SK-N-SH (cell line): ENCODE measurements around the gene PGRMC2. TPM values are rescaled to one million over a fixed set of nuclear protein-coding genes. Genes with fewer than 3 reads are reported as not detected.

Experiments
- CTCF ChIA-PET: fragments of 300-600, 350-600 bp; formaldehyde crosslinking; extraction: SDS; loops from one replicate; lab custom pipeline; 2021; lab: Yijun Ruan, JAX
- POLR2A ChIA-PET: fragments of 350-600 bp; sonication (Branson Sonifier 250); formaldehyde crosslinking; extraction: SDS; loops from one replicate; lab custom pipeline; 2020; ENCODE audit warnings: antibody characterized with exemption, inconsistent platforms; lab: Yijun Ruan, JAX
- DNase-seq: peaks from one replicate; pipeline ENCODE4 v3.0.0; 2012
- H2AFZ ChIP-seq: fragments of 200-600 bp; sonication (generic); 2 replicates; pipeline ENCODE4 v1.8.1; 2016; ENCODE audit warnings: antibody characterized with exemption, mild to moderate bottlenecking, low read depth
- H3F3A ChIP-seq: fragments of 200-600 bp; sonication (generic); replicated peaks from 2 replicates; pipeline ENCODE3; 2016; ENCODE audit warnings: antibody characterized with exemption, mild to moderate bottlenecking; ENCODE audit not compliant: insufficient read depth
- H3K27ac ChIP-seq, 2 experiments: fragments of 200-500 bp in 1 of 2; fragments of 200-600 bp in 1 of 2; sonication (Bioruptor generic) in 1 of 2; sonication (generic), shearing (Covaris generic) in 1 of 2; 2 replicates each; pipeline versions ENCODE4 v1.5.1 to v1.6.1; 2014 to 2016; ENCODE audit warnings: low read depth in 2 of 2, inconsistent platforms in 1 of 2, low read length in 1 of 2, mild to moderate bottlenecking in 1 of 2, mixed read lengths in 1 of 2
- H3K27me3 ChIP-seq: fragments of 200-600 bp; sonication (generic), shearing (Covaris generic); 2 replicates; pipeline ENCODE4 v1.6.1; 2016; ENCODE audit warnings: mixed run types; ENCODE audit not compliant: insufficient read depth
- H3K36me3 ChIP-seq, 2 experiments: fragments of 200-500 bp in 1 of 2; fragments of 200-600 bp in 1 of 2; sonication (Bioruptor generic) in 1 of 2; sonication (generic) in 1 of 2; replicated peaks in 1 of 2; 2 replicates each; pipeline versions ENCODE3 to v1.5.1; 2014 to 2016; ENCODE audit warnings: low read length in 1 of 2, mild to moderate bottlenecking in 1 of 2; ENCODE audit not compliant: insufficient read depth in 2 of 2, control insufficient read depth in 1 of 2
- H3K4me1 ChIP-seq, 2 experiments: fragments of 200-500 bp in 1 of 2; fragments of 200-600 bp in 1 of 2; sonication (Bioruptor generic) in 1 of 2; sonication (generic), shearing (Covaris generic) in 1 of 2; 2 replicates each; pipeline versions ENCODE4 v1.5.1 to v1.6.1; 2014 to 2016; ENCODE audit warnings: low read depth in 1 of 2, low read length in 1 of 2, mixed run types in 1 of 2; ENCODE audit not compliant: insufficient read depth in 2 of 2, control insufficient read depth in 1 of 2
- H3K4me2 ChIP-seq: fragments of 200-600 bp; sonication (generic), shearing (Covaris generic); 2 replicates; pipeline ENCODE4 v1.6.1; 2017; ENCODE audit warnings: mixed run types
- H3K4me3 ChIP-seq, 2 experiments: fragments of 200-500 bp in 1 of 2; fragments of 200-600 bp in 1 of 2; sonication (Bioruptor generic) in 1 of 2; sonication (generic), shearing (Covaris generic) in 1 of 2; 2 replicates each; pipeline versions ENCODE4 v1.5.1 to v1.8.1; 2014 to 2016; ENCODE audit warnings: low read depth in 2 of 2, inconsistent platforms in 1 of 2, low read length in 1 of 2, mild to moderate bottlenecking in 1 of 2, mixed read lengths in 1 of 2, moderate library complexity in 1 of 2
- H3K79me2 ChIP-seq: fragments of 200-600 bp; sonication (generic); 2 replicates; pipeline ENCODE4 v1.8.1; 2017; ENCODE audit warnings: mild to moderate bottlenecking; ENCODE audit not compliant: insufficient read depth
- H3K9ac ChIP-seq: fragments of 200-600 bp; sonication (generic); 2 replicates; pipeline ENCODE4 v1.6.1; 2017; ENCODE audit warnings: mixed run types
- H3K9me2 ChIP-seq: fragments of 200-600 bp; sonication (generic); 2 replicates; pipeline ENCODE4 v1.6.1; 2017; ENCODE audit warnings: mixed run types
- H3K9me3 ChIP-seq: fragments of 200-600 bp; sonication (generic); 2 replicates; pipeline ENCODE4 v1.6.1; 2017; ENCODE audit warnings: mixed run types, mild to moderate bottlenecking, moderate library complexity
- H4K20me1 ChIP-seq: fragments of 200-600 bp; sonication (generic); 2 replicates; pipeline ENCODE4 v1.6.1; 2017; ENCODE audit warnings: mild to moderate bottlenecking, mixed run types; ENCODE audit not compliant: insufficient read depth
- CHD2 ChIP-seq: fragments of 150-350 bp; IDR thresholded peaks from 2 replicates; pipeline ENCODE4 v1.6.1; 2018; ENCODE audit warnings: low read length; ENCODE audit not compliant: partially characterized antibody
- ELF1 ChIP-seq: IDR thresholded peaks from 2 replicates; pipeline ENCODE4 v1.4.0; 2012
- FOXM1 ChIP-seq: IDR thresholded peaks from 2 replicates; pipeline ENCODE4 v1.4.0; 2012; ENCODE audit warnings: low read depth, mild to moderate bottlenecking
- GABPA ChIP-seq: IDR thresholded peaks from 2 replicates; pipeline ENCODE4 v1.4.0; 2012; ENCODE audit warnings: low read depth, mild to moderate bottlenecking
- GATA2 ChIP-seq: sonication (generic); formaldehyde crosslinking; IDR thresholded peaks from 2 replicates; pipeline ENCODE4 v1.5.0; 2020; ENCODE audit warnings: mild to moderate bottlenecking, missing genetic modification reagents
- IRF3 ChIP-seq: fragments of 150-350 bp; IDR thresholded peaks from 2 replicates; pipeline ENCODE4 v1.6.1; 2016; ENCODE audit warnings: mild to moderate bottlenecking, low read depth, low read length
- MXI1 ChIP-seq: IDR thresholded peaks from 2 replicates; pipeline ENCODE4 v1.6.1; 2012; ENCODE audit warnings: mild to moderate bottlenecking, low read depth, low read length, improper control_type of control experiment
- NRF1 ChIP-seq: IDR thresholded peaks from 2 replicates; pipeline ENCODE4 v1.6.1; 2012; ENCODE audit warnings: low read depth, mild to moderate bottlenecking, low read length
- REST ChIP-seq: IDR thresholded peaks from 2 replicates; pipeline ENCODE4 v1.6.1; 2012; ENCODE audit warnings: mild to moderate bottlenecking, low read depth, low read length, moderate library complexity
- SMC3 ChIP-seq: IDR thresholded peaks from 2 replicates; pipeline ENCODE4 v1.6.1; 2012; ENCODE audit warnings: low read depth, low read length, improper control_type of control experiment
- TAF1 ChIP-seq: IDR thresholded peaks from 2 replicates; pipeline ENCODE4 v1.6.1; 2012; ENCODE audit warnings: low read depth, mild to moderate bottlenecking, low read length, moderate library complexity, borderline replicate concordance
- TCF12 ChIP-seq: IDR thresholded peaks from 2 replicates; pipeline ENCODE4 v1.4.0; 2012
- TEAD4 ChIP-seq: IDR thresholded peaks from 2 replicates; pipeline ENCODE4 v1.4.0; 2012; ENCODE audit warnings: mild to moderate bottlenecking, borderline replicate concordance; ENCODE audit not compliant: insufficient read depth
- USF2 ChIP-seq: fragments of 150-350 bp; IDR thresholded peaks from 2 replicates; pipeline ENCODE4 v1.6.1; 2017; ENCODE audit warnings: antibody characterized with exemption, low read length, low read depth, borderline replicate concordance
- WGBS: methylation state at CpG from one replicate; pipeline ENCODE4 v1.1.6; 2017; ENCODE audit warnings: low lambda C conversion rate; 5-methylcytosine and 5-hydroxymethylcytosine counted together
- polyA plus RNA-seq, 3 experiments: library from polyadenylated mRNA; depleted of rRNA; stranded (reverse); fragments of >200 nt; gene quantifications; 2 replicates each; pipeline ENCODE4 v1.2.3, GENCODE V29; 2012
- TF ChIP-seq, protein P1 (sequence below): fragments of 200-600 bp; sonication (generic); IDR thresholded peaks from 2 replicates; pipeline ENCODE4 v1.6.1; 2017; ENCODE audit warnings: antibody characterized with exemption, mild to moderate bottlenecking, moderate library complexity
- TF ChIP-seq, protein P2 (sequence below): IDR thresholded peaks from 2 replicates; pipeline ENCODE4 v1.4.0; 2012; ENCODE audit warnings: low read depth, borderline replicate concordance
- TF ChIP-seq, protein P3 (sequence below): IDR thresholded peaks from 2 replicates; pipeline ENCODE4; 2012
- TF ChIP-seq, protein P4 (sequence below): IDR thresholded peaks from 2 replicates; pipeline ENCODE4 v1.4.0; 2012; ENCODE audit warnings: low read depth

PGRMC2 gene
- polyA plus RNA-seq, 1 of the 3 experiments (the other 2 are of a cell fraction): 18.2 TPM

DNA sequence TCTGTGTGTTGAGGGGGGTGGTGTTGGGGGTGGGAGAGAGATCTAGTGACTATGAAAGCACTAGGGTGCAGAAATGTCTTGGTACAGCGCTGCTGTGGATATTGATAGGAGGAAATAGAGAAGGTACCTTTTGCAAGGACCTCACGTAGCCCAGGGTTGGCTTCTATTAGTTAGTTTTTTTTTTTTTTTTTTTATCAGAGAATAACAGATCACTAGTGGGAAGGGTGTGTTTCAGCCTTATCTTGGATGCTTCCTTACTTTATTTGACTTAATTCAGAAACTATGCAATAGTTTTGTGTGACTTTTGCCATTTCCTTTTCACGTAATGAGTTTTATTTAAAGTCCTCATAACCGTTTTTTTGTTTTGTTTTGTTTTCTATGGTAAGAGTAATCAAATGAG, 16.4 kb upstream of the PGRMC2 start:
- Histone ChIP-seq H3K9ac (no peak overlapping the region), H3K4me2 (no peak overlapping the region), H3K79me2 (no peaks in the 10 kb centered on the region), H3K9me2 (no peaks in the 10 kb centered on the region), H3F3A (no peaks in the 10 kb centered on the region), H3K36me3 (peaks cover 0 to 4% of the 10 kb centered on the region in 2 experiments), H3K9me3 (no peaks in the 10 kb centered on the region), H3K4me3 (no peak overlapping the region)
- 96% methylated on average over 4 of the region's 4 CpGs for WGBS
- CTCF ChIA-PET: interaction anchor here (1.0 to 1.2 kb wide), 2 partner anchors 12 to 14 kb away, joined by 3 read pairs; no protein-coding TSS in a partner anchor
- DNase-seq: no peak
- TF ChIP-seq MXI1: no peak
- no peak for TF ChIP-seq CHD2
- TF ChIP-seq, protein P1, sequence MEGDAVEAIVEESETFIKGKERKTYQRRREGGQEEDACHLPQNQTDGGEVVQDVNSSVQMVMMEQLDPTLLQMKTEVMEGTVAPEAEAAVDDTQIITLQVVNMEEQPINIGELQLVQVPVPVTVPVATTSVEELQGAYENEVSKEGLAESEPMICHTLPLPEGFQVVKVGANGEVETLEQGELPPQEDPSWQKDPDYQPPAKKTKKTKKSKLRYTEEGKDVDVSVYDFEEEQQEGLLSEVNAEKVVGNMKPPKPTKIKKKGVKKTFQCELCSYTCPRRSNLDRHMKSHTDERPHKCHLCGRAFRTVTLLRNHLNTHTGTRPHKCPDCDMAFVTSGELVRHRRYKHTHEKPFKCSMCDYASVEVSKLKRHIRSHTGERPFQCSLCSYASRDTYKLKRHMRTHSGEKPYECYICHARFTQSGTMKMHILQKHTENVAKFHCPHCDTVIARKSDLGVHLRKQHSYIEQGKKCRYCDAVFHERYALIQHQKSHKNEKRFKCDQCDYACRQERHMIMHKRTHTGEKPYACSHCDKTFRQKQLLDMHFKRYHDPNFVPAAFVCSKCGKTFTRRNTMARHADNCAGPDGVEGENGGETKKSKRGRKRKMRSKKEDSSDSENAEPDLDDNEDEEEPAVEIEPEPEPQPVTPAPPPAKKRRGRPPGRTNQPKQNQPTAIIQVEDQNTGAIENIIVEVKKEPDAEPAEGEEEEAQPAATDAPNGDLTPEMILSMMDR: no peak
- no peak for TF ChIP-seq IRF3
- TF ChIP-seq TEAD4: no peak
- TF ChIP-seq TCF12: no peak
- TF ChIP-seq, protein P2, sequence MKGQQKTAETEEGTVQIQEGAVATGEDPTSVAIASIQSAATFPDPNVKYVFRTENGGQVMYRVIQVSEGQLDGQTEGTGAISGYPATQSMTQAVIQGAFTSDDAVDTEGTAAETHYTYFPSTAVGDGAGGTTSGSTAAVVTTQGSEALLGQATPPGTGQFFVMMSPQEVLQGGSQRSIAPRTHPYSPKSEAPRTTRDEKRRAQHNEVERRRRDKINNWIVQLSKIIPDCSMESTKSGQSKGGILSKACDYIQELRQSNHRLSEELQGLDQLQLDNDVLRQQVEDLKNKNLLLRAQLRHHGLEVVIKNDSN: no peak
- TF ChIP-seq GABPA: no peak
- TF ChIP-seq SMC3: no peak
- TF ChIP-seq, protein P3, sequence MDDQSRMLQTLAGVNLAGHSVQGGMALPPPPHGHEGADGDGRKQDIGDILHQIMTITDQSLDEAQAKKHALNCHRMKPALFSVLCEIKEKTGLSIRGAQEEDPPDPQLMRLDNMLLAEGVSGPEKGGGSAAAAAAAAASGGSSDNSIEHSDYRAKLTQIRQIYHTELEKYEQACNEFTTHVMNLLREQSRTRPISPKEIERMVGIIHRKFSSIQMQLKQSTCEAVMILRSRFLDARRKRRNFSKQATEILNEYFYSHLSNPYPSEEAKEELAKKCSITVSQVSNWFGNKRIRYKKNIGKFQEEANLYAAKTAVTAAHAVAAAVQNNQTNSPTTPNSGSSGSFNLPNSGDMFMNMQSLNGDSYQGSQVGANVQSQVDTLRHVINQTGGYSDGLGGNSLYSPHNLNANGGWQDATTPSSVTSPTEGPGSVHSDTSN: no peak
- TF ChIP-seq NRF1: no peak
- TF ChIP-seq ELF1: no peak
- TF ChIP-seq USF2: no peak
- no peak for TF ChIP-seq FOXM1
- TF ChIP-seq TAF1: no peak
- no peak for TF ChIP-seq REST
- TF ChIP-seq GATA2 (CRISPR knock-in tag): no peak
- TF ChIP-seq, protein P4, sequence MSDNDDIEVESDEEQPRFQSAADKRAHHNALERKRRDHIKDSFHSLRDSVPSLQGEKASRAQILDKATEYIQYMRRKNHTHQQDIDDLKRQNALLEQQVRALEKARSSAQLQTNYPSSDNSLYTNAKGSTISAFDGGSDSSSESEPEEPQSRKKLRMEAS: no peak
- TF ChIP-seq, all 33 proteins: peak for 0
- Histone ChIP-seq H2AFZ (no peak overlapping the region), H3K4me1 (no peaks in the 10 kb centered on the region), H4K20me1 (no peaks in the 10 kb centered on the region), H3K27ac (no peak overlapping the region), H3K27me3 (no peaks in the 10 kb centered on the region)
- POLR2A ChIA-PET: no interaction called here
